ENCODE measurements around the gene ELL. TPM values are rescaled to one million over a fixed set of nuclear protein-coding genes. Genes with fewer than 3 reads are reported as not detected.

The ELL gene
- total RNA-seq, 2 experiments from 2014 or later: 46.2 to 46.8 TPM

DNA sequence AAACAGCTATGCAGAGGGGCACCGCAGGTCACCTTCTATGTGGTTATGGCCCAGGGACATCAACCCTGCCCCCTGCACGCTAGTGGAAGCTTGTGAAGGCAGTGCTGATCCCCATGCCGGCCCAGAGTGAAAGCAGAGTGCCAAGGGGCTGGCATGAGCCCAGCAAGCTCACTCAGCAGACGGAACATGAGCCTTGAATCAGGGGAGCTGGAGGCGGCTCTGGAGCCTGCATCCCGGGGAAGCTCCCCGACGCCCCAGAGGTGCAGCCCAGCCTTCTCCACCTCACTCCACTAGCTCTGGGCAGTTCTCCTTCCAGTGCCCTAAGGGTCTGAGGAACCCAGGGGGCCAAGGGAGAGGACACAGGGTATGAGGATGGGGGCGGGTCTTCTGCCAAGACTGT lies 64.9 kb downstream of the ELL start:
- DNase-seq: no peak
- Histone ChIP-seq H3K27ac (ENCODE audit: low read depth in 1 of 2, low read length in 2 of 2) (no peak overlapping the region), H3K27me3 (ENCODE audit: control insufficient read depth in 1 of 2, insufficient read depth in 2 of 2, low read length in 2 of 2) (no peaks in the 10 kb centered on the region), H3K4me1 (ENCODE audit: insufficient read depth, low read length) (peaks cover 7% of the 10 kb centered on the region), H3K4me3 (ENCODE audit: low read length) (no peak overlapping the region), H3K9me3 (ENCODE audit: control insufficient read depth in 1 of 2, insufficient read depth in 1 of 2, low read length in 2 of 2) (no peaks in the 10 kb centered on the region), H3K36me3 (ENCODE audit: insufficient read depth, low read length) (peaks cover 60% of the 10 kb centered on the region)
- Mint-ChIP-seq H3K27me3 (no peaks in the 10 kb centered on the region), H3K36me3 (ENCODE audit: low read depth) (peaks cover 69% of the 10 kb centered on the region), H3K27ac (no peak overlapping the region), H3K4me1 (ENCODE audit: low read depth) (peaks cover 3% of the 10 kb centered on the region), H3K4me3 (no peak overlapping the region), H3K9me3 (no peaks in the 10 kb centered on the region)
- TF ChIP-seq, protein P1, sequence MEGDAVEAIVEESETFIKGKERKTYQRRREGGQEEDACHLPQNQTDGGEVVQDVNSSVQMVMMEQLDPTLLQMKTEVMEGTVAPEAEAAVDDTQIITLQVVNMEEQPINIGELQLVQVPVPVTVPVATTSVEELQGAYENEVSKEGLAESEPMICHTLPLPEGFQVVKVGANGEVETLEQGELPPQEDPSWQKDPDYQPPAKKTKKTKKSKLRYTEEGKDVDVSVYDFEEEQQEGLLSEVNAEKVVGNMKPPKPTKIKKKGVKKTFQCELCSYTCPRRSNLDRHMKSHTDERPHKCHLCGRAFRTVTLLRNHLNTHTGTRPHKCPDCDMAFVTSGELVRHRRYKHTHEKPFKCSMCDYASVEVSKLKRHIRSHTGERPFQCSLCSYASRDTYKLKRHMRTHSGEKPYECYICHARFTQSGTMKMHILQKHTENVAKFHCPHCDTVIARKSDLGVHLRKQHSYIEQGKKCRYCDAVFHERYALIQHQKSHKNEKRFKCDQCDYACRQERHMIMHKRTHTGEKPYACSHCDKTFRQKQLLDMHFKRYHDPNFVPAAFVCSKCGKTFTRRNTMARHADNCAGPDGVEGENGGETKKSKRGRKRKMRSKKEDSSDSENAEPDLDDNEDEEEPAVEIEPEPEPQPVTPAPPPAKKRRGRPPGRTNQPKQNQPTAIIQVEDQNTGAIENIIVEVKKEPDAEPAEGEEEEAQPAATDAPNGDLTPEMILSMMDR (IDR thresholded peaks at IDR 0.05): no peak
- ATAC-seq (ENCODE audit: poor library complexity): no peak
- POLR2A ChIA-PET: no interaction called here
- CTCF ChIA-PET: no interaction called here
- intact Hi-C loops (cut with DNase I, micrococcal nuclease): no loop called here

DNA sequence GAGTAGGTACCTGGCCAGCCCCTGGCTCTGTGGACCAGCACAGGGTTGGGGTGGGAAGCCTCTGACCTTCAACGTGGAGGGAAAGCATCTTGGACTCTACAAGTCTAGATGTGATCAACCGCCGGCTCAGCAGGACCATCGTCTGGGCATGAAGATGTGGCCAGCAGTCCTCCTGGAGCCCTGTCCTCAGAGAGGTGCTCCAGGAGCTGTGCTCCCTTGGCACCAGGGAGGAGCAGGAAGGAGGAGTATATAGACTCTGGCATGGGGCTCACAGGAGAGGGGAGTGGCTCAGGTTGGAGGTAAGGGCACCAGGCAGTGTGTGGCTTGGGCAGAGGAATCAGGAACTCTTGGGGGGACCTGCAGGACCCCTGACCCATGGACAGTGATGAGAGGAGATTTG lies 65.6 kb downstream of the ELL start:
- no peak overlapping the region for H3K4me3 Mint-ChIP-seq
- POLR2A ChIA-PET: no interaction called here
- intact Hi-C loops (cut with DNase I, micrococcal nuclease): no loop called here

DNA sequence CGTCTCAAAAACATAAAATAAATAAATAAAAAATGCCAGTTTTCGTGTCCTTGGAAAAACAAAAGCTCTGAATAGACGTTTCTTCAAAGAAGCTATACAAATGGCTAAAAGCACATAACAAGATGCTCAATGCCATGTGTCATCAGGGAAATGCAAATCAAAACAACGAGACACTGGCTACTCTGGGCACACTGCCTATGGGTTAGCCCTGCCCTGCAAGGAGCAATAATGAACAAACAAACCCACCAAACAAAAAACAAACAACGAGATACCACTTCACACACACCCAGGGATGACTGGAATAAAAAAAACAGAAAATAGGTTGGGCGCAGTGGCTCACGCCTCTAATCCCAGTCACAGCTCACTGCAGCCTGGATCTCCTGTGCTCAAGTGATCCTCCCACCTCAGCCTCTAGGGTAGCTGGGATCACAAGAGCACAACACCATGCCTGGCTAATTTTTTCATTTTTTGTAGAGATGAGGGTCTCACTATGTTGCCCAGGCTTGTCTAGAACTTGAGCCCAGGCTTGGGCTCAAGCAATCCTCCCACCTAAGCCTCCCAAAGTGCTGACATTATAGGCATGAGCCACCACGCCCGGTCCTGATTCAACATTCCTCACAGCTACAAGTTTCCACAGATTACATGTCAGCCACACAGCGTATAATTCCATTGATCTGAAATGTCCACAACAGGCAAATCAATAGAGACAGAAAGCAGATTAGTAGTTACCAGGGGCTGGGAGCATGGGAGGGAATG lies 68.4 kb downstream of the ELL start:
- peaks cover 11% of the 10 kb centered on the region for H3K4me1 ChIP-seq (ENCODE audit: insufficient read depth, low read length)
- no peak for ATAC-seq (ENCODE audit: poor library complexity)
- POLR2A ChIA-PET: no interaction called here

More for the DNA sequence above, 65.6 kb downstream of the ELL start:
- Mint-ChIP-seq H3K4me1 (ENCODE audit: low read depth) (no peaks in the 10 kb centered on the region), H3K9me3 (no peaks in the 10 kb centered on the region), H3K36me3 (ENCODE audit: low read depth) (peaks cover 63% of the 10 kb centered on the region), H3K27ac (no peak overlapping the region), H3K27me3 (no peaks in the 10 kb centered on the region)
- H3K4me1 ChIP-seq (ENCODE audit: insufficient read depth, low read length): peaks cover 7% of the 10 kb centered on the region
- TF ChIP-seq, protein P1 (IDR thresholded peaks at IDR 0.05): no peak
- no peak overlapping the region for H3K4me3 ChIP-seq (ENCODE audit: low read length)
- peaks cover 58% of the 10 kb centered on the region for H3K36me3 ChIP-seq (ENCODE audit: insufficient read depth, low read length)
- H3K27ac ChIP-seq (ENCODE audit: low read depth in 1 of 2, low read length in 2 of 2): no peak overlapping the region
- no peaks in the 10 kb centered on the region for H3K27me3 ChIP-seq (ENCODE audit: control insufficient read depth in 1 of 2, insufficient read depth in 2 of 2, low read length in 2 of 2)
- CTCF ChIA-PET: no interaction called here
- ATAC-seq (ENCODE audit: poor library complexity) (no peak), DNase-seq (no peak)
- no peaks in the 10 kb centered on the region for H3K9me3 ChIP-seq (ENCODE audit: control insufficient read depth in 1 of 2, insufficient read depth in 1 of 2, low read length in 2 of 2)

More for the DNA sequence above, 68.4 kb downstream of the ELL start:
- Histone ChIP-seq H3K27ac (ENCODE audit: low read depth in 1 of 2, low read length in 2 of 2) (no peak overlapping the region), H3K27me3 (ENCODE audit: control insufficient read depth in 1 of 2, insufficient read depth in 2 of 2, low read length in 2 of 2) (no peaks in the 10 kb centered on the region), H3K4me3 (ENCODE audit: low read length) (no peak overlapping the region), H3K36me3 (ENCODE audit: insufficient read depth, low read length) (peaks cover 63% of the 10 kb centered on the region), H3K9me3 (ENCODE audit: control insufficient read depth in 1 of 2, insufficient read depth in 1 of 2, low read length in 2 of 2) (no peaks in the 10 kb centered on the region)
- Mint-ChIP-seq H3K4me1 (ENCODE audit: low read depth) (peaks cover 5% of the 10 kb centered on the region), H3K36me3 (ENCODE audit: low read depth) (peaks cover 66% of the 10 kb centered on the region), H3K27me3 (no peaks in the 10 kb centered on the region), H3K9me3 (no peaks in the 10 kb centered on the region), H3K27ac (no peak overlapping the region), H3K4me3 (no peak overlapping the region)
- CTCF ChIA-PET: no interaction called here
- intact Hi-C loops (cut with DNase I, micrococcal nuclease): loop anchor here in 1 of 2 experiments (5.0 kb wide), 3 partner anchors 219 to 489 kb away; partner anchors contain the start of gene HOMER3
- TF ChIP-seq, protein P1 (IDR thresholded peaks at IDR 0.05): no peak
- DNase-seq: no peak

Data from CD4-positive, alpha-beta T cell (primary cell).